Smooth muscle cell (in vitro differentiated cells): Measurements from ENCODE around the gene SAMD10. TPM values are rescaled to one million over a fixed set of nuclear protein-coding genes. Genes with fewer than 3 reads are reported as not detected.

Experiments
- DNase-seq: peaks from one replicate; lab custom pipeline; 2025; ENCODE audit not compliant: unreplicated experiment; lab: John Stamatoyannopoulos, UW
- H2AFZ ChIP-seq: fragments of 200-600 bp; sonication (generic); 2 replicates; pipeline ENCODE4 v1.6.0; 2016; ENCODE audit warnings: antibody characterized with exemption, low read depth, mild to moderate bottlenecking
- H3F3A ChIP-seq: fragments of 200-600 bp; sonication (generic); 2 replicates; pipeline ENCODE4 v1.6.0; 2017; ENCODE audit warnings: antibody characterized with exemption, low read depth
- H3K27ac ChIP-seq: fragments of 200-600 bp; sonication (generic); 2 replicates; pipeline ENCODE4 v1.5.1; 2016; ENCODE audit warnings: low read depth, mild to moderate bottlenecking
- H3K27me3 ChIP-seq: fragments of 200-600 bp; sonication (generic); 2 replicates; pipeline ENCODE4 v1.6.1; 2016; ENCODE audit warnings: low read depth, mild to moderate bottlenecking
- H3K36me3 ChIP-seq: fragments of 200-600 bp; sonication (generic); 2 replicates; pipeline ENCODE4 v1.5.1; 2016; ENCODE audit warnings: low read depth
- H3K4me1 ChIP-seq: fragments of 200-600 bp; sonication (generic); 2 replicates; pipeline ENCODE4 v1.5.1; 2016; ENCODE audit warnings: low read depth
- H3K4me2 ChIP-seq: fragments of 200-600 bp; sonication (generic); 2 replicates; pipeline ENCODE4 v1.6.0; 2016; ENCODE audit warnings: mild to moderate bottlenecking
- H3K4me3 ChIP-seq: fragments of 200-600 bp; sonication (generic); 2 replicates; pipeline ENCODE4 v1.5.1; 2016; ENCODE audit warnings: mild to moderate bottlenecking
- H3K79me2 ChIP-seq: fragments of 200-600 bp; sonication (generic); 2 replicates; pipeline ENCODE4 v1.6.0; 2016; ENCODE audit warnings: low read depth, mild to moderate bottlenecking
- H3K9ac ChIP-seq: fragments of 200-600 bp; sonication (generic); 2 replicates; pipeline ENCODE4 v1.6.0; 2016; ENCODE audit warnings: low read depth
- H3K9me3 ChIP-seq: fragments of 200-600 bp; sonication (generic); replicated peaks from 2 replicates; pipeline ENCODE4 v1.5.1; 2016; ENCODE audit warnings: low read depth
- H4K20me1 ChIP-seq: fragments of 200-600 bp; sonication (generic); 2 replicates; pipeline ENCODE4 v1.6.0; 2016; ENCODE audit warnings: low read depth
- CTCF ChIP-seq: fragments of 200-600 bp; sonication (generic); IDR thresholded peaks from 2 replicates; pipeline ENCODE4 v1.5.1; 2017; ENCODE audit warnings: borderline replicate concordance, mild to moderate bottlenecking, antibody characterized with exemption; ENCODE audit not compliant: insufficient read depth, poor library complexity, severe bottlenecking
- WGBS: methylation state at CpG from one replicate; pipeline ENCODE4 v1.1.7; 2016; ENCODE audit warnings: low lambda C conversion rate; 5-methylcytosine and 5-hydroxymethylcytosine counted together
- polyA plus RNA-seq: library from polyadenylated mRNA; unstranded; fragments of >200 nt; fragmentation: Nextera tagmentation; extraction: Ambion mirVana; gene quantifications from 2 replicates; pipeline ENCODE4 v1.2.1, GENCODE V29; 2016
- total RNA-seq: library from RNA; depleted of rRNA; stranded (reverse); fragments of >200 nt; gene quantifications from 2 replicates; pipeline ENCODE4 v1.2.3, GENCODE V29; 2014

SAMD10 gene
- total and polyA plus RNA-seq, 2 experiments from 2014 or later: 0.13 to 1.2 TPM

DNA sequence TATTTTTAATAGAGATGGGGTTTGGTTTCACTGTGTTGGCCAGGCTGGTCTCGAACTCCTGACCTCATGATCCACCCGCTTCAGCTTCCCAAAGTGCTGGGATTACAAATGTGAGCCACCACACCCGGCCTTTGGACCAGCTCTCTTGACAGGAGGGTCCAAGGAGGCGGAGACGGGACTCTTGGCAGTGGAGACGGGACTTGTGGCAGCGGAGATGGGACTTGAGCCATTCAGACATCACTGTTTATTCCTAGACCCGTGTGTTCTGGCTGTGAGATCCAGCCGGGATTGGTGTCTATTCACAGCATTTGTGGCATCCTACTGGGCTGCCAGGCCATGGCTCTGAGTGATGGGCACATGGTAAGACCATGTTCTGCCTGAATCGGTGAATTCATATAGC is 27.0 kb upstream of the SAMD10 start:
- Histone ChIP-seq H3K4me2 (no peak overlapping the region), H3K27ac (no peak overlapping the region), H3K4me3 (no peak overlapping the region), H4K20me1 (peaks cover 67% of the 10 kb centered on the region), H3K4me1 (no peaks in the 10 kb centered on the region), H3K36me3 (peaks cover 12% of the 10 kb centered on the region), H2AFZ (no peak overlapping the region), H3K79me2 (peaks cover 7% of the 10 kb centered on the region), H3F3A (no peaks in the 10 kb centered on the region), H3K27me3 (no peaks in the 10 kb centered on the region), H3K9me3 (no peaks in the 10 kb centered on the region), H3K9ac (no peak overlapping the region)
- TF ChIP-seq CTCF: no peak
- DNase-seq: no peak
- 96% methylated on average over 10 of the region's 10 CpGs for WGBS

- Histone ChIP-seq H3K36me3 (peaks cover 12% of the 10 kb centered on the region), H2AFZ (no peak overlapping the region), H3F3A (no peaks in the 10 kb centered on the region), H3K9ac (no peak overlapping the region), H3K27me3 (no peaks in the 10 kb centered on the region), H4K20me1 (peaks cover 65% of the 10 kb centered on the region), H3K4me3 (no peak overlapping the region), H3K27ac (no peak overlapping the region), H3K4me1 (no peaks in the 10 kb centered on the region), H3K79me2 (peaks cover 7% of the 10 kb centered on the region), H3K9me3 (no peaks in the 10 kb centered on the region), H3K4me2 (no peak overlapping the region)
- TF ChIP-seq CTCF: no peak
- WGBS: 96% methylated on average over 6 of the region's 6 CpGs
- no peak for DNase-seq
Measured at GRCh38 chr20:64005394-64005793, 26.0 kb upstream of the SAMD10 start.

GRCh38 chr20:64003960-64004725 is 24.7 kb upstream of the SAMD10 start:
- Histone ChIP-seq H3F3A (no peaks in the 10 kb centered on the region), H3K4me1 (no peaks in the 10 kb centered on the region), H3K4me2 (no peak overlapping the region), H3K9me3 (no peaks in the 10 kb centered on the region), H4K20me1 (peaks cover 55% of the 10 kb centered on the region), H3K27ac (no peak overlapping the region), H3K27me3 (no peaks in the 10 kb centered on the region), H3K4me3 (no peak overlapping the region), H2AFZ (no peak overlapping the region), H3K36me3 (peaks cover 12% of the 10 kb centered on the region), H3K79me2 (peaks cover 7% of the 10 kb centered on the region), H3K9ac (no peak overlapping the region)
- TF ChIP-seq CTCF: no peak
- WGBS: 97% methylated on average over 7 of the region's 7 CpGs
- no peak for DNase-seq

GRCh38 chr20:64001607-64002011 is 22.2 kb upstream of the SAMD10 start:
- Histone ChIP-seq H3K27ac (no peak overlapping the region), H3K36me3 (no peaks in the 10 kb centered on the region), H2AFZ (no peak overlapping the region), H3K4me3 (no peak overlapping the region), H3K27me3 (no peaks in the 10 kb centered on the region), H4K20me1 (peaks cover 37% of the 10 kb centered on the region), H3K79me2 (no peaks in the 10 kb centered on the region), H3K9me3 (no peaks in the 10 kb centered on the region), H3K4me2 (no peak overlapping the region), H3K9ac (no peak overlapping the region), H3K4me1 (no peaks in the 10 kb centered on the region), H3F3A (no peaks in the 10 kb centered on the region)
- DNase-seq: no peak
- WGBS: 94% methylated on average over 11 of the region's 11 CpGs
- no peak for TF ChIP-seq CTCF
